H1 (cell line): ENCODE measurements around the gene TMCO2. TPM values are rescaled to one million over a fixed set of nuclear protein-coding genes. Genes with fewer than 3 reads are reported as not detected.

Experiments
- CTCF ChIA-PET: fragments of 300-600 bp; sonication (Branson Sonifier 250); formaldehyde crosslinking; loops from one replicate; lab custom pipeline; 2021; ENCODE audit not compliant: partially characterized antibody; lab: Charles Lee
- POLR2A ChIA-PET: fragments of 300-600 bp; sonication (Branson Sonifier 250); formaldehyde crosslinking; loops from one replicate; lab custom pipeline; 2021; ENCODE audit warnings: inconsistent platforms; ENCODE audit not compliant: partially characterized antibody; lab: Charles Lee
- DNase-seq, 2 experiments: peaks; one replicate each; pipeline versions ENCODE4 v3.0.0 to v3.0.0-alpha.2; 2010 to 2022; ENCODE audit warnings: low spot score in 2 of 2, low read depth in 1 of 2, mixed read lengths in 1 of 2
- FAIRE-seq: peaks from 2 replicates; lab custom pipeline; 2011; peaks lifted over from hg19 to GRCh38; lab: Jason Lieb, UNC
- H2AFZ ChIP-seq: 2 replicates; pipeline ENCODE4 v1.8.1; 2012; ENCODE audit warnings: low read length, inconsistent platforms
- H2AK5ac ChIP-seq: 2 replicates; pipeline ENCODE4 v1.6.1; 2013; ENCODE audit warnings: low read depth, low read length
- H2BK120ac ChIP-seq: replicated peaks from 2 replicates; pipeline ENCODE3; 2013; ENCODE audit warnings: low read depth, low read length, inconsistent platforms
- H2BK12ac ChIP-seq: 2 replicates; pipeline ENCODE4 v1.6.1; 2013; ENCODE audit warnings: low read depth, low read length
- H2BK15ac ChIP-seq: 2 replicates; pipeline ENCODE4 v1.6.1; 2013; ENCODE audit warnings: low read length
- H2BK20ac ChIP-seq: 2 replicates; pipeline ENCODE4 v1.6.1; 2013; ENCODE audit warnings: low read length
- H2BK5ac ChIP-seq: 2 replicates; pipeline ENCODE4 v1.6.1; 2013; ENCODE audit warnings: low read depth, low read length
- H3K14ac ChIP-seq: 2 replicates; pipeline ENCODE4 v1.6.1; 2013; ENCODE audit warnings: inconsistent platforms; ENCODE audit not compliant: insufficient read length
- H3K18ac ChIP-seq: 2 replicates; pipeline ENCODE4 v1.6.1; 2013; ENCODE audit warnings: low read length; ENCODE audit errors: extremely low read depth
- H3K23ac ChIP-seq: 2 replicates; pipeline ENCODE4 v1.6.1; 2013; ENCODE audit warnings: inconsistent platforms; ENCODE audit not compliant: insufficient read length
- H3K23me2 ChIP-seq: 2 replicates; pipeline ENCODE4 v1.6.1; 2013; ENCODE audit warnings: low read depth, low read length
- H3K27ac ChIP-seq: 2 replicates; pipeline ENCODE4 v1.6.1; 2011; ENCODE audit warnings: low read depth, low read length, inconsistent platforms
- H3K27me3 ChIP-seq, 4 experiments: replicated peaks in 1 of 4; 1 replicate in 1 of 4; 2 replicates in 3 of 4; pipeline versions ENCODE4 v1.6.1 to v1.8.1; 2011 to 2013; ENCODE audit warnings: low read length in 3 of 4, mild to moderate bottlenecking in 3 of 4, inconsistent platforms in 2 of 4, mixed read lengths in 2 of 4, moderate library complexity in 1 of 4; ENCODE audit not compliant: control insufficient read depth in 3 of 4, insufficient read depth in 3 of 4; ENCODE audit errors: extremely low read depth in 1 of 4
- H3K36me3 ChIP-seq, 4 experiments: 2 replicates each; pipeline versions ENCODE4 v1.6.1 to v1.8.1; 2011 to 2013; ENCODE audit warnings: mild to moderate bottlenecking in 4 of 4, low read length in 3 of 4, moderate library complexity in 2 of 4, control low read depth in 1 of 4, inconsistent platforms in 1 of 4; ENCODE audit not compliant: insufficient read depth in 4 of 4, control insufficient read depth in 2 of 4
- H3K4ac ChIP-seq: replicated peaks from 2 replicates; pipeline ENCODE3; 2013; ENCODE audit warnings: low read length, low read depth, mixed read lengths, inconsistent platforms; ENCODE audit not compliant: insufficient read length
- H3K4me1 ChIP-seq, 4 experiments: replicated peaks in 1 of 4; 1 replicate in 1 of 4; 2 replicates in 3 of 4; pipeline versions ENCODE4 v1.6.1 to v1.8.1; 2011 to 2013; ENCODE audit warnings: low read length in 3 of 4, inconsistent platforms in 2 of 4, mixed read lengths in 1 of 4; ENCODE audit not compliant: insufficient read depth in 4 of 4, control insufficient read depth in 3 of 4
- H3K4me2 ChIP-seq, 2 experiments: 2 replicates each; pipeline versions ENCODE4 v1.6.1 to v1.8.1; 2011 to 2013; ENCODE audit warnings: low read depth in 2 of 2, low read length in 2 of 2, control low read depth in 1 of 2, inconsistent platforms in 1 of 2, mild to moderate bottlenecking in 1 of 2; ENCODE audit not compliant: insufficient read depth in 1 of 2
- H3K4me3 ChIP-seq, 4 experiments: fragments of 200-600, 300-600 bp in 1 of 4; sonication (generic), shearing (Covaris generic), sonication (Bioruptor Twin) in 1 of 4; 2 replicates each; pipeline versions ENCODE4 v1.5.1 to v1.8.1; 2011 to 2016; ENCODE audit warnings: low read length in 4 of 4, low read depth in 3 of 4, control low read depth in 2 of 4, inconsistent platforms in 2 of 4, mild to moderate bottlenecking in 2 of 4, mixed read lengths in 1 of 4, moderate library complexity in 1 of 4; ENCODE audit not compliant: insufficient read depth in 2 of 4; ENCODE audit errors: extremely low read depth in 1 of 4
- H3K56ac ChIP-seq: replicated peaks from 2 replicates; pipeline ENCODE3; 2013; ENCODE audit warnings: low read depth, mild to moderate bottlenecking, mixed read lengths, low read length, inconsistent platforms; ENCODE audit not compliant: insufficient read length
- H3K79me1 ChIP-seq: 2 replicates; pipeline ENCODE4 v1.6.1; 2013; ENCODE audit warnings: low read depth, low read length, control low read depth
- H3K79me2 ChIP-seq, 2 experiments: 2 replicates each; pipeline versions ENCODE4 v1.6.1 to v1.8.1; 2012 to 2013; ENCODE audit warnings: low read length in 2 of 2, mild to moderate bottlenecking in 2 of 2, inconsistent platforms in 1 of 2; ENCODE audit not compliant: insufficient read depth in 2 of 2, control insufficient read depth in 1 of 2
- H3K9ac ChIP-seq, 4 experiments: replicated peaks in 1 of 4; 1 replicate in 1 of 4; 2 replicates in 3 of 4; pipeline versions ENCODE4 v1.6.1 to v1.8.1; 2011 to 2013; ENCODE audit warnings: low read depth in 3 of 4, low read length in 3 of 4, control low read depth in 2 of 4, mild to moderate bottlenecking in 2 of 4, moderate library complexity in 2 of 4, inconsistent platforms in 1 of 4; ENCODE audit errors: extremely low read depth in 1 of 4
- H3K9me3 ChIP-seq, 2 experiments: 2 replicates each; pipeline versions ENCODE4 v1.6.1 to v1.8.1; 2012 to 2013; ENCODE audit warnings: mild to moderate bottlenecking in 2 of 2, moderate library complexity in 2 of 2, control low read depth in 1 of 2, inconsistent platforms in 1 of 2, low read depth in 1 of 2, low read length in 1 of 2, mixed read lengths in 1 of 2; ENCODE audit not compliant: insufficient read depth in 2 of 2
- H4K20me1 ChIP-seq, 2 experiments: replicated peaks in 1 of 2; 2 replicates each; pipeline versions ENCODE3 to v1.8.1; 2011 to 2013; ENCODE audit warnings: inconsistent platforms in 2 of 2, low read length in 2 of 2, mild to moderate bottlenecking in 1 of 2; ENCODE audit not compliant: insufficient read depth in 2 of 2, control insufficient read depth in 1 of 2
- H4K5ac ChIP-seq: 2 replicates; pipeline ENCODE4 v1.6.1; 2013; ENCODE audit warnings: low read length, low read depth, mixed read lengths, inconsistent platforms; ENCODE audit not compliant: insufficient read length
- H4K8ac ChIP-seq: 2 replicates; pipeline ENCODE4 v1.8.0; 2013; ENCODE audit warnings: mild to moderate bottlenecking, moderate library complexity, low read length, inconsistent platforms; ENCODE audit not compliant: insufficient read depth; ENCODE audit errors: extremely low read depth
- H4K91ac ChIP-seq: replicated peaks from 2 replicates; pipeline ENCODE3; 2013; ENCODE audit warnings: low read length, mixed read lengths, inconsistent platforms; ENCODE audit not compliant: insufficient read length
- CHD1 ChIP-seq: IDR thresholded peaks from 2 replicates; pipeline ENCODE4 v1.6.1; 2012; ENCODE audit warnings: low read depth, low read length, improper control_type of control experiment
- CREB1 ChIP-seq: IDR thresholded peaks from 2 replicates; pipeline ENCODE4 v1.6.1; 2012; ENCODE audit warnings: inconsistent platforms
- WGBS, 2 experiments: shearing (Covaris generic) in 1 of 2; methylation state at CpG; one replicate each; pipeline versions ENCODE4 v1.1.6 to v1.1.7; 2013 to 2015; ENCODE audit warnings: low lambda C conversion rate in 2 of 2, mixed read lengths in 2 of 2, inconsistent platforms in 1 of 2, low coverage in 1 of 2, missing lambda C conversion rate in 1 of 2; ENCODE audit not compliant: insufficient replicate concordance in 2 of 2, insufficient coverage in 1 of 2, insufficient read length in 1 of 2; ENCODE audit errors: extremely low coverage in 1 of 2, missing lambda C conversion rate in 1 of 2; 5-methylcytosine and 5-hydroxymethylcytosine counted together
- polyA plus RNA-seq, 7 experiments: library from polyadenylated mRNA; depleted of rRNA in 3 of 7; stranded (reverse) in 5 of 7; unstranded in 2 of 7; fragments of >200 nt in 5 of 7; fragments of 200-250 nt in 2 of 7; gene quantifications; 1 replicate in 5 of 7; 2 replicates in 1 of 7; 4 replicates in 1 of 7; pipeline versions ENCODE4 v1.2.1 to v1.2.3, GENCODE V29; 2011 to 2013; ENCODE audit warnings: missing spikeins in 2 of 7, mixed read lengths in 2 of 7
- total RNA-seq: library from RNA; stranded (reverse); fragmentation: NEBNext Ultra II Directional; extraction: Animal tissue kit (Norgen Biotek cat#: 25700); gene quantifications from 2 replicates; pipeline ENCODE4 v1.2.1, GENCODE V29; 2021

The TMCO2 gene
- total and polyA plus RNA-seq, 2 of the 8 experiments (the other 6 are each of a cell fraction or from before 2014, with no cell fraction given): not detected

GRCh38 chr1:40257313-40257687 is 9.6 kb downstream of the TMCO2 start:
- no peak for FAIRE-seq
- TF ChIP-seq CREB1: no peak
- 0 out of 2 replicates have a peak, but pooled peaks have one; percentile 15 for TF ChIP-seq CHD1
- TF ChIP-seq, all 59 proteins: peak for 1
- CTCF ChIA-PET: interaction anchor here (1.5 to 3.1 kb wide), 2 partner anchors 58 to 81 kb away, joined by 6 to 13 read pairs; no protein-coding TSS in a partner anchor
- Histone ChIP-seq H2BK5ac (peak overlapping the region; percentile 91), H3K36me3 (peaks cover 4 to 23% (median 17%) of the 10 kb centered on the region in 4 experiments; a peak in 6 of 8 replicates), H4K20me1 (peaks cover 0 to 1% of the 10 kb centered on the region in 2 experiments), H3K18ac (no peak overlapping the region; the same call in 1 of the 2 replicates), H2BK12ac (peak overlapping the region; percentile 40; the same call in 1 of the 2 replicates), H3K23me2 (no peaks in the 10 kb centered on the region), H3K27me3 (no peaks in the 10 kb centered on the region), H4K5ac (peak overlapping the region; percentile 87), H3K9ac (peak overlapping the region; percentile 94 to 99 (median 96)), H2BK20ac (no peak overlapping the region), H3K4ac (no peak overlapping the region), H3K79me1 (no peaks in the 10 kb centered on the region), H3K4me3 (peak overlapping the region; percentile 90 to 98 (median 95)), H3K4me1 (no peaks in the 10 kb centered on the region; a peak in 1 of 7 replicates), H2AFZ (peak overlapping the region; percentile 92), H3K4me2 (peak overlapping the region; percentile 49 to 65), H3K79me2 (peaks cover 0 to 25% of the 10 kb centered on the region in 2 experiments; a peak in 2 of 4 replicates), H4K91ac (no peak overlapping the region), H3K27ac (peak overlapping the region; percentile 78), H3K23ac (no peak overlapping the region), H3K14ac (no peak overlapping the region), H4K8ac (peak overlapping the region; percentile 100; the same call in 1 of the 2 replicates), H2AK5ac (no peak overlapping the region), H2BK15ac (no peak overlapping the region), H3K9me3 (no peaks in the 10 kb centered on the region), H2BK120ac (no peak overlapping the region), H3K56ac (no peak overlapping the region)
- 1% methylated on average over 16 of the region's 16 CpGs; no CpG with 5 or more reads in 1 of the 2 experiments for WGBS, 2 experiments
- POLR2A ChIA-PET: interaction anchor here (0.6 to 2.4 kb wide), 15 partner anchors 9 to 219 kb away, joined by 3 to 7 read pairs (median 4); partner anchors contain the start of genes CAP1, RLF, TMCO2 and ZFP69B
- no peak for DNase-seq
